ENCODE measurements around the gene PPP1R1B. TPM values are rescaled to one million over a fixed set of nuclear protein-coding genes. Genes with fewer than 3 reads are reported as not detected.
A peak's percentile ranks its signal among the peaks of the same experiment; 100 is the strongest.

The PPP1R1B gene
- total RNA-seq, 1 donor from 2014 or later = 6.5 TPM

- peak; percentile 75 for DNase-seq (ENCODE audit: low spot score)
These were observed 26.0 kb downstream of the PPP1R1B start for GRCh38 chr17:39652587-39653315.

DNA sequence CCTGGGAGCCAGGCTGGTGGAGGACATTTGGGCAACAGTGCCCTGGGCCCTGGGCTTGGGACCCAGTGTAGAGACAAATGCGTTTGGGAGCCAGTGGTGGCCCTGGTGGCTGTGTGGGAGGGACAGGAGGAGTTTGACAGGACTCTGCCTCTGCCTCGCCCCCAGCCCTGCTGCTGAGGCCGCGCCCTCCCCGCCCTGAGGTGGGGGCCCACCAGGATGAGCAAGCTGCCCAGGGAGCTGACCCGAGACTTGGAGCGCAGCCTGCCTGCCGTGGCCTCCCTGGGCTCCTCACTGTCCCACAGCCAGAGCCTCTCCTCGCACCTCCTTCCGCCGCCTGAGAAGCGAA lies 26.5 kb downstream of the PPP1R1B start:
- DNase-seq (ENCODE audit: low spot score) = no peak

DNA sequence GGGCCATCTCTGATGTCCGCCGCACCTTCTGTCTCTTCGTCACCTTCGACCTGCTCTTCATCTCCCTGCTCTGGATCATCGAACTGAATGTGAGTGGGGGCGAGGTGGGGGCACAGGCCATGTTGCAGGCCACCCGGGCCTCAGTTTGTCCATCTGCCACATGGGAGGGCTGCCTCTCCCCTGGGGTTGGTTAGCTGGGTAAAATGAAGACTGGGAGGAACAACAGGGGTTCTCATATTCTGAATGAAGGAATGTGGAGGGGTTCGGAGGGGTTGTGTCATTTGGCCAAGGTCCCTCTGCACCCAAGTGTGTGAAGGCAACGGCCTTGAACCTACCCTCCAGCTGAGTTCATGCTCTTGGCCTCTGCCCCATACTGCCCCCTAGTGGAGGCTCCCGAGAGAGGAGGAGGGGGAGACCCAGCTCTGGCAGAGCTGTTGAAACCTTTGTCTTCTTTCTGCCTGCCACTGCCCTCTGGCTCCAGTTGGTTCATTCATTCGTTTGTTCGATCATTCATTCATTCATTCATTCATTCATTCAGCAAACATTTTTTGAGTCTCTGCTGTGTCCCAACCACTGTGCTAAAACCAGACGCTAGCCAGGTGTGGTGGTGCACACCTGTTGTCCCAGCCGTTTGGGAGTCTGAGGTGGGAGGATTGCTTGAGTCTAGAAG lies 27.0 kb downstream of the PPP1R1B start:
- no peak for DNase-seq (ENCODE audit: low spot score)

DNA sequence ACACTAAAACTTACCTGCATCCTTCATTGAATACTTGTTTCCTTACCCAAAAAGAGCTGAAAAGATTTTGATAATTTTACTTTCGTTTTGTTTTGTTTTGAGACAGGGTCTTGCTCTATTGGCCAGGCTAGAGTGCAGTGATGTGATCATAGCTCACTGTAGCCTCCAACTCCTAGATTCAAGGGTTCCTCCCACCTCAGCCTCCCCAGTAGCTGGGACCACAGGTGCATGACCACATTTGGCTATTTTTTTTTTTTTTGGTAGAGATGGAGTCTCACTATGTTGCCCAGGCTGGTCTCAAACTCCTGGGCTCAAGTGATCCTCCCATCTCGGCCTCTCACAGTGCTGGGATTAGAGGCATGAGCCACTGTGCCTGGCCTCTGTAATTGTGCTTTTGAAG lies 28.4 kb downstream of the PPP1R1B start:
- DNase-seq (ENCODE audit: low spot score) = no peak

DNA sequence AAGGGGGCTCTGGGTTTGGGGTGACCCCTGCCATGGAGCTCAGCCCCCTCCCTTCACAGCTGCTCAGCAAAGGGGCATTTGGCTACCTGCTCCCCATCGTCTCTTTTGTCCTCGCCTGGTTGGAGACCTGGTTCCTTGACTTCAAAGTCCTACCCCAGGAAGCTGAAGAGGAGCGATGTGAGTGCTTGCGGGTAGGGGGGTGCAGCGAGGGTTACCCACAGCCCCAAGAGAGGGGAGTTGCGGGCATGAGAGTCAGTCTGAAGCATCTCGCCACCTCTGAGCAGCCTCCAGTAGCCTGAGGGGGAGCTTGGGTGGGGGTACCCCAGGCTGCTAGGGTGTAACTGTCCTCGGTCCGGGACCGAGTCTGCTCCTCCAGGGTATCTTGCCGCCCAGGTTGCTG lies 31.6 kb downstream of the PPP1R1B start:
- DNase-seq (ENCODE audit: low spot score) = no peak

DNA sequence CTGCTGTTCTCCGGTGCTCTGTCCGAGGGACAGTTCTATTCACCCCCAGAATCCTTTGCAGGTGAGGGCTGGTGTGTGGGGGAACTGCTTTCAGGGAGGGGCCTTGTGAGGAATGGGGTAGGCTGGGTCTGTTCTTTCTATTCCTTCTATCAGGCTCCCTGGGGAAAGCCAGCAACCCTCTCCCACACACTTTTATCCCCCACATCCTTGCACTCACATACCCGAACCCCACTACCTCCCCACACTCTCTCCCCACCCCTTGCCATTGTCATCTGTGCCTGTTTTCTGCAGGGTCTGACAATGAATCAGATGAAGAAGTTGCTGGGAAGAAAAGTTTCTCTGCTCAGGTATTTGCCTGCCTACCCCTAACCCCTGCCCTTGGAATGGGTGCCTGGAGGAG lies 32.0 kb downstream of the PPP1R1B start:
- DNase-seq (ENCODE audit: low spot score) = no peak

DNA sequence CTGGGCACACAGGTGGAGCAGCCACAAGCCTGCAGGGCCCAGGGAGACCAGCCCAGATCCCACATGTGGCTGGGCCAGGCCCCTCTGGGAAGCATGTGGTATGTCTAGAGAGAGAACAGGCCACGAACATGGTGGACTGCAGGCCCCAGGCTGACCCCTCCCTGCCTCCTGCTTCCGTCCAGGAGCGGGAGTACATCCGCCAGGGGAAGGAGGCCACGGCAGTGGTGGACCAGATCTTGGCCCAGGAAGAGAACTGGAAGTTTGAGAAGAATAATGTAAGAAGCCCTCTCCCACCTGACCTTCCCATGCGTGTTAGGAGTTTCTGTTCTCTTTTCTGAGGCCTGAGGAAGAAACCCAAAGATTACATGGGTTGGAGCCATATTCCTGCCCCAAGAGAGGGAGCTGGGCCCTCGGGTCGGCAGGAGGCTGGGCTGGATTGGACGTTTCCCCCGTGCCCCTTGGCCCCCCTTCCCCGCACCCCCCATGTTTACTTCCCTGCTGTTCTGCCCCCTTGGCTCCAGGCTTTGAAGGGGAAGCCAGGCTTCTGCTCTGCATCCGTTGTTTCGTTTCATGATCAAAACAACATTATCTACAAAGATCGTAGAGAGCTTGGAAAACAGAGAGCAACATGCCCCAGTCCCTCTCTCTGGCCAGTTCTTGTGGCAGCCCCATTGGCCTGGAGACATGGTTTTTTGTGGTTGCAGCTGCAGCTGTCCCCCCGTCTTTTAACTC lies 32.7 kb downstream of the PPP1R1B start:
- DNase-seq (ENCODE audit: low spot score) = no peak

GRCh38 chr17:39660011-39660360 lies 33.2 kb downstream of the PPP1R1B start:
- no peak for DNase-seq (ENCODE audit: low spot score)

- no peak for DNase-seq (ENCODE audit: low spot score)
These were observed 33.9 kb downstream of the PPP1R1B start for GRCh38 chr17:39660397-39661385.

GRCh38 chr17:39661744-39662541 lies 35.2 kb downstream of the PPP1R1B start:
- no peak for DNase-seq (ENCODE audit: low spot score)

DNA sequence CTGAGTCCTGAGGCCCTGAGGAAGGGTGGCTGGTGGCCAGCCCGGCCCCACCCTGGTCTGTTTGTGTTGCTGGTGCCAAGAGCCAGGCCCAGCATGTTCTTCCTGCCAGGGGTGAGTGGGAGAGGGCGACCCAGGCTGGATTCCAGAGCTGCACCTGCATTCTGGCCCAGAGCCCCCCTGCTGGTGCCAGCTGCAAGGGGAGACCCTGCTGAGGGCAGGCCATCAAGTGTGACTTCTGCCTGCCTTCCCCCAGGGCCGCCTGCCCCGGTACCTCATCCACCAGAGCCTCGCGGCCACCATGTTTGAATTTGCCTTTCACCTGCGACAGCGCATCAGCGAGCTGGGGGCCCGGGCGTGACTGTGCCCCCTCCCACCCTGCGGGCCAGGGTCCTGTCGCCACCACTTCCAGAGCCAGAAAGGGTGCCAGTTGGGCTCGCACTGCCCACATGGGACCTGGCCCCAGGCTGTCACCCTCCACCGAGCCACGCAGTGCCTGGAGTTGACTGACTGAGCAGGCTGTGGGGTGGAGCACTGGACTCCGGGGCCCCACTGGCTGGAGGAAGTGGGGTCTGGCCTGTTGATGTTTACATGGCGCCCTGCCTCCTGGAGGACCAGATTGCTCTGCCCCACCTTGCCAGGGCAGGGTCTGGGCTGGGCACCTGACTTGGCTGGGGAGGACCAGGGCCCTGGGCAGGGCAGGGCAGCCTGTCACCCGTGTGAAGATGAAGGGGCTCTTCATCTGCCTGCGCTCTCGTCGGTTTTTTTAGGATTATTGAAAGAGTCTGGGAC lies 36.0 kb downstream of the PPP1R1B start:
- no peak for DNase-seq (ENCODE audit: low spot score)

GRCh38 chr17:39663340-39663687 lies 36.6 kb downstream of the PPP1R1B start:
- DNase-seq (ENCODE audit: low spot score) = no peak

GRCh38 chr17:39663688-39664580 lies 37.2 kb downstream of the PPP1R1B start:
- no peak for DNase-seq (ENCODE audit: low spot score)

DNA sequence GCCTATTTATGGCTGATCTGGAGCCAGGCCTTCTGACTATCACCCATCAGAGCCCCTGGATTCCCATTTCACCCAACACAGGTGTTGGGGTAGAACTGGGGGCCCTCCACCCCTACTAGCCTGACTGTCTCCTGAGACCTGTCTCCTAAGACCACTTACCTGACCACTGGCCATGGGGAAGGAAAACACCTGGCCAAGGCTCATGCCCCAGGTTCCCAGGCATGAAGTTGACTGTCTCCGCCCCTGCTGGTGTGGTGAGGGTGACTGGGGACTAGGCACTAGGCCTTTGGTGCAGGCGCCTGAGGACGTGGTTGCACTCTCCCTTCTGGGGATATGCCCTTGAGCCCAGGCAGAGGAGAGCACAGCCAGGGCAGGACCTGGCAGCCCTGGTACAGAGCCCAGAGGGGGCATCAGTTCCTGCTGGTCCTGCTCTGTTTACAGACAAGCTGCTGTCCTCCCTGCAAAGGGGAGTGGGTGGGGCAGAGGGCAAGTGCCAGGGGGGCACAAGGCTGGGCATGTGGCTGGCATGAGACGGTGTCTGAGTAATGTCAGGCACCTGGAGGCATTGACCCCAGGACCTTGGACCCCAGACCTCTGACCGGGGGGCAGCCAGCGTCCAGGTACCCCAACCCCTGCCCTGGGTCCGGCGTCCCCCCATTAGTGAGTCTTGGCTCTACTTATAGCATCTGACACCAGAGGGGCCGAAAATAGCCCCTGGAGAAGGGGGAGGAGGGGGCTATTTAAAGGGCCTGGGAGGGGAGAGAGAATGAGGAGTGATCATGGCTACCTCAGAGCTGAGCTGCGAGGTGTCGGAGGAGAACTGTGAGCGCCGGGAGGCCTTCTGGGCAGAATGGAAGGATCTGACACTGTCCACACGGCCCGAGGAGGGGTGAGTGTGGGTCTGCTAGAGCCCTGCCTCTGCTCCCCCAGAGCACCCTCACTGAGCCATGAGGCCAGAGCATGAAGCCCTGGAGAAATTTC lies 38.1 kb downstream of the PPP1R1B start, which contains the start of gene TCAP:
TCAP (plus strand) TSS at position 769 of the 981 bp plus-strand sequence; CDS start at position 780, 11 bp downstream.
- no peak for DNase-seq (ENCODE audit: low spot score)

- no peak for DNase-seq (ENCODE audit: low spot score)
These were observed 39.0 kb downstream of the PPP1R1B start for GRCh38 chr17:39665642-39666224.

DNA sequence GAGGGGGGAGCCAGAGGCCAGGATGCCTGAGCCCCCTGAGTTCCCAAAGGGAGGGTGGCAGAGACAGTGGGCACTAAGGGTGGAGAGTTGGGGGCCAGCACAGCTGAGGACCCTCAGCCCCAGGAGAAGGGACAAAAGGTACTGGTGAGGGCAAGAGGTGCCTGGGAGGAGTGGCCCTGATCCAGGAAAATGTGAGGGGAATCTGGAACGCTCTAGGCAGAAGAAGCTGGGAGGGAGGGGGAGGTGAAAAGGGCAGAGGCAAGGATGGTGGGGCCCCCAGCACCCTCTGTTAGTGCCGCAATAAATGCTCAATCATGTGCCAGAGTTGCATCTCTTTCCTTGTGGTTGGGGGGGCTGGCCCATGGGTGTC lies 39.5 kb downstream of the PPP1R1B start:
- no peak for DNase-seq (ENCODE audit: low spot score)

DNA sequence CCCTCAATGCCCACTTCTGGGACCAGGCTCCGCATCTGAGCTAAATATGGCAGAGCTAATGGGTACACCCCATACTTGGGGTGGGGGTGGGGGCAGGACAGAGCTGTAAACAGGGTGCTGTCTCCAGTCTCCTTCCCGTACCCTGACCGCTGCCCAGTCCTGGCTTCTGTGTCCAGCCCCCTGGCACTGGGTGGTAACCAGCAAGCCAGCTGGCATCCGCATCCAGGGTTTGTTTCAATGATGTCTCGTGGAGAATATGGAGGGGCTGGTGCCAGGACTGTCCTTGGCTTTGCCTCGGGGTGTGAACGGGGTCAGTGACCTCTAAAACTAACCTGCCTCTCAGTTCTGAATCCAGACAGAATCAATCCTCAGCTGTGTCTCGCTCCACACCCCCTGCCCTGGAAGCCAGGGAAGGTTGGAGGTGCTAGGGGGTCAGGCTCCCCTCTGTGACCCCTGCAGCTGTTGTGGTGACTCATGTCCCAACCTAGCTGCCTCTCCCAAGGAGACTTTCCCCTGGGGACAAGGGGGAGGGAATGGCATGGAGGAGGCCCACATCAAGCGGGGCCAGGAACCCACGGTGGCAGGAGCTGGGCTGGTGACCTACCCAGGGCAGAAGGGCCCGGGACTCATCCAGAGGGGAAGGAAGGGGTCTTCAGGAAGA lies 40.0 kb downstream of the PPP1R1B start:
- no peak for DNase-seq (ENCODE audit: low spot score)

Measured in umbilical cord (tissue), 2 donors.